HepG2 (cell line): Measurements from ENCODE around the gene BLMH. TPM values are rescaled to one million over a fixed set of nuclear protein-coding genes. Genes with fewer than 3 reads are reported as not detected.

Experiments
- CHCHD3 ChIP-seq: sonication (generic); formaldehyde crosslinking; IDR thresholded peaks from 2 replicates; pipeline ENCODE4 v1.8.0; 2022; ENCODE audit warnings: mild to moderate bottlenecking, missing genetic modification reagents, moderate library complexity
- ETV6 ChIP-seq: sonication (generic); formaldehyde crosslinking; conservative IDR thresholded peaks from 2 replicates; pipeline ENCODE4 v1.4.0; 2020; ENCODE audit warnings: missing genetic modification reagents
- NR2F6 ChIP-seq, 2 experiments: IDR thresholded peaks; 2 replicates each; pipeline ENCODE4 v1.6.1; 2016; ENCODE audit warnings: antibody characterized with exemption in 1 of 2, mild to moderate bottlenecking in 1 of 2
- RBAK ChIP-seq: sonication (generic); formaldehyde crosslinking; IDR thresholded peaks from 2 replicates; pipeline ENCODE4 v1.5.1; 2020; ENCODE audit warnings: mild to moderate bottlenecking, missing genetic modification reagents
- RNF2 ChIP-seq: fragments of 450-650 bp; conservative IDR thresholded peaks from 2 replicates; pipeline ENCODE4 v1.6.1; 2016; ENCODE audit warnings: low read depth
- YEATS4 ChIP-seq: sonication (generic); formaldehyde crosslinking; IDR thresholded peaks from 2 replicates; pipeline ENCODE4 v1.4.0; 2020; ENCODE audit warnings: missing genetic modification reagents, borderline replicate concordance
- ZMYM3 ChIP-seq: sonication (generic); formaldehyde crosslinking; IDR thresholded peaks from 2 replicates; pipeline ENCODE4 v1.5.1; 2020; ENCODE audit warnings: mild to moderate bottlenecking, missing genetic modification reagents
- ZNF570 ChIP-seq: sonication (generic); formaldehyde crosslinking; IDR thresholded peaks from 2 replicates; pipeline ENCODE4 v1.4.0; 2020; ENCODE audit warnings: mild to moderate bottlenecking, missing genetic modification reagents, borderline replicate concordance
- ZNF629 ChIP-seq: sonication (generic); formaldehyde crosslinking; conservative IDR thresholded peaks from 2 replicates; pipeline ENCODE4 v1.5.0; 2020; ENCODE audit warnings: missing genetic modification reagents
- ZNF816 ChIP-seq: sonication (generic); formaldehyde crosslinking; IDR thresholded peaks from 2 replicates; pipeline ENCODE4 v1.8.0; 2022; ENCODE audit warnings: missing genetic modification reagents, mild to moderate bottlenecking, borderline replicate concordance
- polyA plus RNA-seq, 8 experiments: library from polyadenylated mRNA; depleted of rRNA in 3 of 8; stranded (reverse) in 7 of 8; unstranded in 1 of 8; fragments of >200 nt; fragmentation: Illumina TruSeq in 4 of 8; extraction: Trizol in 4 of 8; gene quantifications; 2 replicates each; pipeline versions ENCODE4 v1.2.1 to v1.2.3, GENCODE V29; 2011 to 2016; ENCODE audit warnings: low read depth in 4 of 8, missing spikeins in 1 of 8, mixed read lengths in 1 of 8; ENCODE audit not compliant: insufficient read depth in 1 of 8
- total RNA-seq, 5 experiments: library from RNA; depleted of rRNA; stranded (reverse); fragments of >200 nt; fragmentation: Illumina TruSeq; extraction: Trizol; gene quantifications; 2 replicates each; pipeline ENCODE4 v1.2.3, GENCODE V29; 2016; ENCODE audit warnings: low read depth in 1 of 5
- TF ChIP-seq, protein P1 (sequence below): sonication (generic); formaldehyde crosslinking; IDR thresholded peaks from 2 replicates; pipeline ENCODE4 v1.5.0; 2020; ENCODE audit warnings: mild to moderate bottlenecking, missing genetic modification reagents
- TF ChIP-seq, protein P2 (sequence below): sonication (generic); formaldehyde crosslinking; IDR thresholded peaks from 2 replicates; pipeline ENCODE4 v1.5.1; 2020; ENCODE audit warnings: mild to moderate bottlenecking, missing genetic modification reagents
- TF ChIP-seq, protein P3 (sequence below), 2 experiments: sonication (generic) in 1 of 2; formaldehyde crosslinking in 1 of 2; IDR thresholded peaks; 2 replicates each; pipeline versions ENCODE4 v1.5.1 to v1.6.1; 2011 to 2020; ENCODE audit warnings: borderline replicate concordance in 1 of 2, low read depth in 1 of 2, low read length in 1 of 2, mild to moderate bottlenecking in 1 of 2, missing genetic modification reagents in 1 of 2, moderate library complexity in 1 of 2
- TF ChIP-seq, protein P4 (sequence below): sonication (generic); formaldehyde crosslinking; IDR thresholded peaks from 2 replicates; pipeline ENCODE4 v1.5.0; 2020; ENCODE audit warnings: missing genetic modification reagents
- TF ChIP-seq, protein P5 (sequence below): IDR thresholded peaks from 2 replicates; pipeline ENCODE4 v1.6.1; 2012; ENCODE audit warnings: low read depth, low read length, improper control_type of control experiment

BLMH gene
- total and polyA plus RNA-seq, 2 of the 13 experiments (the other 11 are each of a cell fraction or from before 2014, with no cell fraction given): 12.1 to 41.0 TPM

DNA sequence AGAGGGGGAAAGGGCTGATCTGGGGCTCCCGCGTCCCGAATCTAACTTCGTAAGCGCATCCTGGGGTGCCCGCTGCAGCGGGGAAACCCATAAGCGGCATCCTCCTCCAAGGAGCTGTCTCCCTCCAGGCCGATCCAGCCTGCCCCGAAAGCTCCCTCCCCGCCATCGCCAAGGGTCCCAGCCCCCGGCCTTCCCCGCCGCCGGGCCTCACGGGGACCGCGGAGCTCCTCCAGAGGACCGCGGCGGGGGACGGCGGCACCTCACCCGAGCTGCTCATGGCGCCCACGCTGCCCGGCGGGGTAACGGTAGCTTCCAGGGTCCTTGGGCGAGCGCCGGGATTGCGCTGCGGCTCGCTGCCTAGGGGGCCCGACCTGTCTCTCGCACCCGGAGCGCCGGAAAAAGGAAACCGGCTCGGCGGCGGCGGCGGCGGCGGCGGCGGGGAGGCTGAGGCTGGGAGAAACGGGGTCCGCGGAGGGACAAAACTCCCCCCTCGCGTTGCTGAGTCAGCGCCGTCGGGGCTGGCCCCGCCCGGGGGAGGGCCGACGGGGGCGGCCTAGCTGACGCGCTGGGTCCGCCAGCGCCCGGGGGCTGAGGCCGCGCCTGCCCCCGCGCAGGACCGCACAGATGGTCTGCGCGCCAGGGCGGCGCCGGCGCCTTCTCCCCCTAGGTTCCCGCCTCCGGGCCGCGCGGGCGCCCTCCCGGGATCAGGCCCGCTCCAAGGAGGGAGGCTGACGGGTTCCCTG lies at the start of gene BLMH (continued):
- TF ChIP-seq ETV6 (CRISPR knock-in tag): no peak; the same call in 1 of the 2 replicates
- TF ChIP-seq, protein P1, sequence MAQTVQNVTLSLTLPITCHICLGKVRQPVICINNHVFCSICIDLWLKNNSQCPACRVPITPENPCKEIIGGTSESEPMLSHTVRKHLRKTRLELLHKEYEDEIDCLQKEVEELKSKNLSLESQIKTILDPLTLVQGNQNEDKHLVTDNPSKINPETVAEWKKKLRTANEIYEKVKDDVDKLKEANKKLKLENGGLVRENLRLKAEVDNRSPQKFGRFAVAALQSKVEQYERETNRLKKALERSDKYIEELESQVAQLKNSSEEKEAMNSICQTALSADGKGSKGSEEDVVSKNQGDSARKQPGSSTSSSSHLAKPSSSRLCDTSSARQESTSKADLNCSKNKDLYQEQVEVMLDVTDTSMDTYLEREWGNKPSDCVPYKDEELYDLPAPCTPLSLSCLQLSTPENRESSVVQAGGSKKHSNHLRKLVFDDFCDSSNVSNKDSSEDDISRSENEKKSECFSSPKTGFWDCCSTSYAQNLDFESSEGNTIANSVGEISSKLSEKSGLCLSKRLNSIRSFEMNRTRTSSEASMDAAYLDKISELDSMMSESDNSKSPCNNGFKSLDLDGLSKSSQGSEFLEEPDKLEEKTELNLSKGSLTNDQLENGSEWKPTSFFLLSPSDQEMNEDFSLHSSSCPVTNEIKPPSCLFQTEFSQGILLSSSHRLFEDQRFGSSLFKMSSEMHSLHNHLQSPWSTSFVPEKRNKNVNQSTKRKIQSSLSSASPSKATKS (CRISPR knock-in tag): no peak
- no peak for TF ChIP-seq ZNF570 (CRISPR knock-in tag)
- TF ChIP-seq, protein P2, sequence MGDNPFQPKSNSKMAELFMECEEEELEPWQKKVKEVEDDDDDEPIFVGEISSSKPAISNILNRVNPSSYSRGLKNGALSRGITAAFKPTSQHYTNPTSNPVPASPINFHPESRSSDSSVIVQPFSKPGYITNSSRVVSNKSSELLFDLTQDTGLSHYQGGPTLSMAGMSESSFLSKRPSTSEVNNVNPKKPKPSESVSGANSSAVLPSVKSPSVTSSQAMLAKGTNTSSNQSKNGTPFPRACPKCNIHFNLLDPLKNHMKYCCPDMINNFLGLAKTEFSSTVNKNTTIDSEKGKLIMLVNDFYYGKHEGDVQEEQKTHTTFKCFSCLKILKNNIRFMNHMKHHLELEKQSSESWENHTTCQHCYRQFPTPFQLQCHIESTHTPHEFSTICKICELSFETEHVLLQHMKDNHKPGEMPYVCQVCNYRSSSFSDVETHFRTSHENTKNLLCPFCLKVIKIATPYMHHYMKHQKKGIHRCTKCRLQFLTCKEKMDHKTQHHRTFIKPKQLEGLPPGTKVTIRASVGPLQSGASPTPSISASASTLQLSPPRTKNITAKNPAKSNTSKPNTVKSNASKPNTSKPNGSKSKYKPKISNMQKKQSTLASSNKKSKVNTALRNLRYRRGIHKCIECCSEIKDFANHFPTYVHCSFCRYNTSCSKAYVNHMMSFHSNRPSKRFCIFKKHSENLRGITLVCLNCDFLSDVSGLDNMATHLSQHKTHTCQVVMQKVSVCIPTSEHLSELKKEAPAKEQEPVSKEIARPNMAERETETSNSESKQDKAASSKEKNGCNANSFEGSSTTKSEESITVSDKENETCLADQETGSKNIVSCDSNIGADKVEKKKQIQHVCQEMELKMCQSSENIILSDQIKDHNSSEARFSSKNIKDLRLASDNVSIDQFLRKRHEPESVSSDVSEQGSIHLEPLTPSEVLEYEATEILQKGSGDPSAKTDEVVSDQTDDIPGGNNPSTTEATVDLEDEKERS: no peak
- TF ChIP-seq, protein P3, sequence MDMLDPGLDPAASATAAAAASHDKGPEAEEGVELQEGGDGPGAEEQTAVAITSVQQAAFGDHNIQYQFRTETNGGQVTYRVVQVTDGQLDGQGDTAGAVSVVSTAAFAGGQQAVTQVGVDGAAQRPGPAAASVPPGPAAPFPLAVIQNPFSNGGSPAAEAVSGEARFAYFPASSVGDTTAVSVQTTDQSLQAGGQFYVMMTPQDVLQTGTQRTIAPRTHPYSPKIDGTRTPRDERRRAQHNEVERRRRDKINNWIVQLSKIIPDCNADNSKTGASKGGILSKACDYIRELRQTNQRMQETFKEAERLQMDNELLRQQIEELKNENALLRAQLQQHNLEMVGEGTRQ (IDR thresholded peaks at IDR 0.05; ENCODE audit: low read depth, low read length): no peak
- TF ChIP-seq, protein P3 (CRISPR knock-in tag; IDR thresholded peaks at IDR 0.05; ENCODE audit: borderline replicate concordance): no peak
- TF ChIP-seq, protein P4, sequence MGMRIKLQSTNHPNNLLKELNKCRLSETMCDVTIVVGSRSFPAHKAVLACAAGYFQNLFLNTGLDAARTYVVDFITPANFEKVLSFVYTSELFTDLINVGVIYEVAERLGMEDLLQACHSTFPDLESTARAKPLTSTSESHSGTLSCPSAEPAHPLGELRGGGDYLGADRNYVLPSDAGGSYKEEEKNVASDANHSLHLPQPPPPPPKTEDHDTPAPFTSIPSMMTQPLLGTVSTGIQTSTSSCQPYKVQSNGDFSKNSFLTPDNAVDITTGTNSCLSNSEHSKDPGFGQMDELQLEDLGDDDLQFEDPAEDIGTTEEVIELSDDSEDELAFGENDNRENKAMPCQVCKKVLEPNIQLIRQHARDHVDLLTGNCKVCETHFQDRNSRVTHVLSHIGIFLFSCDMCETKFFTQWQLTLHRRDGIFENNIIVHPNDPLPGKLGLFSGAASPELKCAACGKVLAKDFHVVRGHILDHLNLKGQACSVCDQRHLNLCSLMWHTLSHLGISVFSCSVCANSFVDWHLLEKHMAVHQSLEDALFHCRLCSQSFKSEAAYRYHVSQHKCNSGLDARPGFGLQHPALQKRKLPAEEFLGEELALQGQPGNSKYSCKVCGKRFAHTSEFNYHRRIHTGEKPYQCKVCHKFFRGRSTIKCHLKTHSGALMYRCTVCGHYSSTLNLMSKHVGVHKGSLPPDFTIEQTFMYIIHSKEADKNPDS (CRISPR knock-in tag): peak; percentile 31; the same call in 1 of the 2 replicates
- peak; percentile 17; the same call in 1 of the 2 replicates for TF ChIP-seq YEATS4 (CRISPR knock-in tag)
- TF ChIP-seq, protein P5, sequence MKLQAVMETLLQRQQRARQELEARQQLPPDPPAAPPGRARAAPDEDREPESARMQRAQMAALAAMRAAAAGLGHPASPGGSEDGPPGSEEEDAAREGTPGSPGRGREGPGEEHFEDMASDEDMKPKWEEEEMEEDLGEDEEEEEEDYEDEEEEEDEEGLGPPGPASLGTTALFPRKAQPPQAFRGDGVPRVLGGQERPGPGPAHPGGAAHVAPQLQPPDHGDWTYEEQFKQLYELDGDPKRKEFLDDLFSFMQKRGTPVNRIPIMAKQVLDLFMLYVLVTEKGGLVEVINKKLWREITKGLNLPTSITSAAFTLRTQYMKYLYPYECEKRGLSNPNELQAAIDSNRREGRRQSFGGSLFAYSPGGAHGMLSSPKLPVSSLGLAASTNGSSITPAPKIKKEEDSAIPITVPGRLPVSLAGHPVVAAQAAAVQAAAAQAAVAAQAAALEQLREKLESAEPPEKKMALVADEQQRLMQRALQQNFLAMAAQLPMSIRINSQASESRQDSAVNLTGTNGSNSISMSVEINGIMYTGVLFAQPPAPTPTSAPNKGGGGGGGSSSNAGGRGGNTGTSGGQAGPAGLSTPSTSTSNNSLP: no peak
- no peak; the same call in 1 of the 2 replicates for TF ChIP-seq RNF2
- TF ChIP-seq NR2F6 (IDR thresholded peaks at IDR 0.05): no peak
- TF ChIP-seq NR2F6 (CRISPR knock-in tag; IDR thresholded peaks at IDR 0.05): no peak
- TF ChIP-seq RBAK (CRISPR knock-in tag): no peak
- no peak for TF ChIP-seq ZMYM3 (CRISPR knock-in tag)
- no peak for TF ChIP-seq CHCHD3 (CRISPR knock-in tag)
- TF ChIP-seq ZNF816: no peak
- no peak for TF ChIP-seq ZNF629 (CRISPR knock-in tag)
